HG02642 (cell line): ENCODE results near the gene ADGRF4.

ENCODE experiments used
- ATAC-seq: cut with Tn5 transposase; IDR thresholded peaks from one replicate; pipeline ENCODE4 v1.9.1; 2021; ENCODE audit warnings: mild to moderate bottlenecking; ENCODE audit not compliant: unreplicated experiment, poor library complexity

ADGRF4 gene

GRCh38 chr6:47681201-47681990, 17.0 kb upstream of the ADGRF4 start:
- ATAC-seq: no peak

- ATAC-seq: no peak
Observed at GRCh38 chr6:47686411-47686810, 12.0 kb upstream of the ADGRF4 start.

DNA sequence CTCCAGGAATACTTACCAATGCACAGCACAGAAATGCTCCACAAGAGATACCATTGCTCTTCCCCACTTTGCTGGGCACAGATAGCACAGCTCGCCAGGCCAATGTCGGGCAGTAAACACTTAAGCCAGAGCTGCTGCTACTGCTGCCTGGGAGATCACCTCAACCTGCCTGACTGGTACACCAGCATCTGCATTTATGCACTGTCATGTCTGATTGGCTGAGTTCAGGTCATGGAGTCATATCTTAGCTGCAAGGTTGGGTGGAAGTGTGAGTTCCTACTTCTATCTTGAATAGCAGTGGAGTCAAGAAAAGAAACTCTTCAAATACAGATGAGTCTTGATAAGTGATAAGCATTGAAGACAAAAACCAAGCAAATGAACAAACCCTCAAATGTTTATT, 10.9 kb upstream of the ADGRF4 start:
- ATAC-seq: no peak

DNA sequence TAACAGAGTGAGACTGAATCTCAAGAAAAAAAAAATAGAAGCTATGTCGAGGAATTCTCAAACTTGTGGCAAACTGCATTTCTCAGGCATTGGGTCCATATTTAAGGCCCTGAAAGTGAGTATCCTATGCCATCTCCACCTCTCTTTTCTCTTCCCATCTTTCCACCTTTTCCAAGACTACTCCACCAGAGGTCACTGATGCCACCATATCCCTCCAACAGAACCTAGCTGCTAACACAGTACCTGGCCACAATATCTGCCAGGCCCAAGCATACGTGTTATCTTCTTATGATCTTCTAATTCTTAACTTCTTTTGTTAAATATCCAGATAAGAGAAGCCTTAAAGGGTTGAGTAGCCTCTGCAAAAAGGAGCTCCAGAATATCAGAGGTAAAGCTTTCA, 8.2 kb upstream of the ADGRF4 start:
- no peak for ATAC-seq

DNA sequence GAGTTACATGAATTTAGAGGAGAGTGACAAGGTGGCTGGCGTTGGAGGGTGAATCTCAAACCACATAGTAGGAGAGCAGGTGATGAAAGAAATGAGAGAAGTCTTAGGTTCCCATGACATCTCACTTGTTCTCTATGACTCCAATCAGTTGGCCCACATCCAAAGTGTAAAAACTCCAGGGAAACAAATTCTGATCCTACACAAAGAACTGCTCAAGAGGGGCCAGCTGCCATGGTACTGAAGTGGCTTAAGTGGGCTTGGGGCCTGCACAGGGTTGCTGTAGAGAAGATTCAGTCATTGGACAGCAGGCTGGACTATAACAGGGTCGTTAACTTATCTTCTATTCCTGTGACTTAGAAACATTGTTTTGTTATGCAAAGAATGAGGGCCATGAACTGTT, 7.6 kb upstream of the ADGRF4 start:
- ATAC-seq: no peak

DNA sequence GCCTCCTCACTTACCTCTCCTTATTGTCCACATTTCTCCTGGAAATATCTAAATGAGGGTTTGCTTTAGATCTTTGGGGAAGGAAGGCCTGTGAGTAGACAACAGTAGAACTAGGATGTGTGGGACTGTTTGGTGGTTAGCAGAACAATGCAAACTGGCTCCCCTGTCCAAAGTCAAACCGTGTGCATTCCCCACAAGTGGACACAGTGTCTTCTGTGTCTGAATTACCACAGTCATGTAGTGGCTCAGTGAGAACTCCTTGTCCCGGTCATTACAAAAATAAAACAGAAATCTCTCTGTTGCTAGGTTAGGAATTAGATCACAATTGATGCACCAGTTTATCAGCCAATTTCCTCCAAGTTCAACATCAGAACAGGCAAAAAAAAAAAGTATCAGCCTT, 455 bp upstream of the ADGRF4 start:
- no peak for ATAC-seq

DNA sequence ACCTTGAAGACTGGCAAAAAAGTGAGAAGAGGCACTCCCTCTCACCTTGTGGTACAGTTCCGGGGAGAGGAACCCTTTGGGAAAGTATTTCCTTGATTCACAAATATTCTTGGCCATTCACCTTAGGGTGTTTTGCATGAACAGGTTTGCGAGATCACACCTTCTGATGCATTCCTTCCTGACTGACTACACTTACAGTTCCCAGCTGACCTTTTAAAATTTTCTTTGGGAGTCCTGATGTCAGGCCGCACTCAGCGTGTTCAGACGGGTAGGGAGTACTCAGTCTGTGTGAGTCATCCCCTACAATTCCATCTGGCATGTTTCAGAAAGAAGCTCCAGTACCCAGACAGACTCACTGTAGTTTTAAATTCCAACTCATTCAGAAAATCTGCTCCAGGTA, 1.7 kb downstream of the ADGRF4 start:
- ATAC-seq: no peak

DNA sequence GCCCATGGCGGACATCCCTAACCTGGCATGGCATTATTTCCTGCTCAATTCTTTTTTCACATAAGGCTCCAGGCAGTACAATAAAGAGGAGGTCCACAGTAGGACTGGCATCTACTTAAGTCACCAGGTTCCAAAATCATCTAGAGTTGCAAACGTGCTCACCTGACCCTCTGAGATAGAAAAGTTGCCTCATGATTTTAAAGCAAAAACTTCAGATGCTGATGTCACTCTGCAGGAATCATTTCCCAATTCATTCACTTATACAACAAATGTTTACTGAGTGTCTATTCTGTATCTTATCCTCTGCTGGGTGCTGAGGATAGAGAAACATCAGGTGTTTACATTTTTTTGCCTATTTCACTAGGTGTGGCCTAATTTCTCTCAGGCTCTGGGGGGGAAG, 2.2 kb downstream of the ADGRF4 start:
- ATAC-seq: no peak

- ATAC-seq: peak; percentile 85
Observed at GRCh38 chr6:47701363-47701762, 3.0 kb downstream of the ADGRF4 start.

DNA sequence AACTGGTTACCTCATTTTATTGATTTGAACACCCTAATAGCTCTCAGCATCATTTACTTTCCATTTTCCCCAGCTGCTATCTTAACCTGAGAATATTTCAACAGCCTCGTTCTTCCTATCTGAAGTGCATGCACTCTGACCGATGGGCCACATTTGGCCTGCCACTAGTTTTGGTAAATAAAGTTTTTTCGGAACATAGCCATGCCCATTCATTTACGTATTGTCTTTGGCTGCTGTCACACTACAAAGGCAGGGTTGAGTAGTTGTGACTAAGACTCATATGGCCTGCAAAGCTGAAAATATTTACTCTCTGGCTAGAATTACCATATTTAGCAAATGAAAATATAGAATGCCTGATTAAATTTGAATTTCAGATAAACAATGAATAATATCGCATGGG, 10.8 kb downstream of the ADGRF4 start:
- ATAC-seq: no peak

GRCh38 chr6:47710295-47710694, 11.9 kb downstream of the ADGRF4 start:
- ATAC-seq: no peak

DNA sequence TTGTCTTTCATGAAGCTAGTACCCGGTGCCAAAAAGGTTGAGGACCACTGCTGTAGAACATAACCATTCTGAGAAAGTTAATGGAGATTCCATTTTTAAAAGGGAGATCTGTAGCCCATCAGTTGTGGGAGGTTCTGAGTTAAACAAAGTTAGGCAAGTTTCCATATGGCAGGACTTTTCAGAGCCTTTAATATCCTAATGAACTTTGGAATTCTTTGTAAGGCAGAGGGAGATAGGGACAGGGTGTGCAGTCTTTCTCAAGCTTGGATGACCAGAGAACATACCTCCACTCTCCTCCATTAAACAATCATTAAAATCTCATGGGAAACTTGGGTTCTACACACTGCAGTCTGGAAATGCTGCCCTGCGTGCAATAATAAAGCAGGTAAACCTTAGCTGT, 14.8 kb downstream of the ADGRF4 start:
- no peak for ATAC-seq

GRCh38 chr6:47714802-47715201, 16.4 kb downstream of the ADGRF4 start:
- no peak for ATAC-seq

GRCh38 chr6:47715782-47716181, 17.4 kb downstream of the ADGRF4 start:
- ATAC-seq: peak; percentile 45

DNA sequence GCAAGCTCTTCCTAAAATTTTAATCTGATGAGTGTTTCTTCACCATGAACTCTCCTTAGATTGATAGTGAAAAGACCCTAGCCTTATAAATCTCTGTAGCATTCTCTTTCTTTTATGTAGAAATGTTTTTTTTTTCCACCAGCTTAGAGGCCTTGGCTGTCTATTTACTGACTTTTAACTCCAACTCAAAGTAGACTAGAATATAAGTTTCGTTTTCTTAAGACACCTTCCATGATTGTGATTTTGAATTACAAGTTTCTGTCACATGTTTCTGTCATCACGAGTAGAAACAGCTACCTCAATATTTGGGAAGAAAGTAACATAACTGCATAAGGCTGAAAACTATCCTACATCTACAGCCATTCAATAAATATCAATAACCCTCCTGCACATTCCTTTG, 17.8 kb downstream of the ADGRF4 start:
- ATAC-seq: peak; percentile 34

DNA sequence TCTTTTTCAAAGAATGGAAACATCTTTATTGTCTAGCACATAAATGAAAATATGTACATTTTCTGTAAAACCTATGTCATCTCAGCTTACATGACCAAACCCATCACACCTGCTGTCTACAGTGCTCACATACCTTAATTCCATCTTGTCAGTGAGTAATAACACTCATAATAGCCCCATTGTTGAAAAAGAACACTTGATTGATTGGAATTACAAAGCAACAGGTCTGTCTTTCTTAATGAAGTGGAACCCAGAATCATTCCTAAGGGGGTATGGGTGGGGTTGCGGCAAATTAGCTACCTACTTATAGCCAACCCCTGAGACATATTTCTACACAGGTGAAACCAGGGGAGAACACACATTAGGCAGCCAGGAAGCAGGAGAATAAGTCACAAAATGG, 20.2 kb downstream of the ADGRF4 start:
- ATAC-seq: no peak

DNA sequence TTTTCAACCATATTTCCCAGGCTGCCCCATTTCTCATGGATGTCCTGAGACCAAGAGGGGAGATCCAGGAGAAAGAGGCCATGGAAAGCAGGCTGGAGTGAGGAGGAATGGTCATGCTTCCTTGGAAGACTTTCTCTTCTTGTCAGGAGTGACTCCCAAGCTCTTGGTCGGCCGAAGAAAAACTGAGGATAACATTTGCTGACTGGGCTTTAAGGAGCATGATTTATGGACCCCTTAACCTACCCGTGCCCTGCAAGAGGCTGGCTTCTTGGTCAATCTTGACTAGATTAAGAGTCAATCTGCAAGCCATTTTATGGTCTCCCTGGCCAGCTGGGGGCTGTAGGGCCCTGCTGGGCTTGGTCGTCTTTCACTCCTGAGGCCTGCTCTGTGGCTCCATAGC, 22.8 kb downstream of the ADGRF4 start:
- ATAC-seq: no peak

GRCh38 chr6:47722194-47722593, 23.8 kb downstream of the ADGRF4 start:
- peak; percentile 60 for ATAC-seq

- no peak for ATAC-seq
Observed at GRCh38 chr6:47724300-47724699, 25.9 kb downstream of the ADGRF4 start.

- no peak for ATAC-seq
Observed at GRCh38 chr6:47727391-47727790, 29.0 kb downstream of the ADGRF4 start.

DNA sequence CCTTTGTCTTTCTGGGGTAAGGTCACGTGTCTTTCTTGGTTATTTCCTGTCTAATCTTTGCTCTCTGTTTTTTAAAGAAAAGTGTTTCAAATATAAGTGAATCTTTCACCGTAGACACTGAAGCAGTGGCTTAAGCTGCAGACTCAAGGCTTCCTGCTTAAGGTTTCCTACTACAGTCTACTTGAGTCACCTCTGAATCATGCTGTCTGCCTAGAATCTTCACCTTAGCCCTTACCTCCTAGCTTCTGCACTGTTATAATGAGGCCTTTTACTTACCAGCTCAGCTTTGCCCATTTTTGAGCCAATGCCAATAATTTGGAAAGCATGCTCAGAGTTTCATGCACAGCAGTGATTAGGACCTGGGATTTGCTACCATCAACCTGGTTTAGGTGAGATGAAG, 30.6 kb downstream of the ADGRF4 start:
- ATAC-seq: no peak

DNA sequence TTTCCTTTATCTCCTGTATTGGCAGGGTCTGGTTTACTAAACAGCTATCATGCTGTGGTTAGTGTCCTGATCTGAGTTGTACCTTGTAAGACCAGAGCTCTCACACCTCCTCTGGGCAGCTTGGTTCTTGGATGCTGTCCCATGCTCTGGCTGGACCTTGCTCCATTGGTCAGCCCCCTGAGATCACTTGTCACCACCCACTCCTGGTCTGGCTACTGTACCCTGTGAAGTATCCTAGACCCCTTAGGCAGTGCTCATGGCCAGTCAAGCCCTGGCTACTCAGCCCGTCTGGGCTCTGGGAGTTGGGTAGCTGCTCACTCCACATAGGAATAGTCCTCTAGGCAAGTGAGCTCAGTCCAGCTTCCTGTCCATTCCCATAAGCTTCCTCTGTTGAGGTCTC, 31.1 kb downstream of the ADGRF4 start:
- no peak for ATAC-seq
